ENCODE data around the gene TRPV6.

The TRPV6 gene

GRCh38 chr7:142881586-142882337 is 3.8 kb downstream of the TRPV6 start:
- TF ChIP-seq SIN3A (IDR thresholded peaks at IDR 0.05; ENCODE audit: borderline replicate concordance, insufficient read depth, low read length) (no peak), TAF1 (IDR thresholded peaks at IDR 0.05; ENCODE audit: borderline replicate concordance, insufficient read depth, low read length) (no peak), POLR2AphosphoS5 (IDR thresholded peaks at IDR 0.05; ENCODE audit: low read depth, low read length) (no peak), FOXP2 (optimal IDR thresholded peaks at IDR 0.05; ENCODE audit: borderline replicate concordance, extremely low read depth, extremely low read length, insufficient read depth) (no peak), REST (IDR thresholded peaks at IDR 0.05; ENCODE audit: insufficient read depth in 1 of 2, low read depth in 2 of 2, low read length in 2 of 2) (no peak)

GRCh38 chr7:142880876-142881505 is 4.6 kb downstream of the TRPV6 start:
- TF ChIP-seq TAF1 (IDR thresholded peaks at IDR 0.05; ENCODE audit: borderline replicate concordance, insufficient read depth, low read length) (no peak), FOXP2 (optimal IDR thresholded peaks at IDR 0.05; ENCODE audit: borderline replicate concordance, extremely low read depth, extremely low read length, insufficient read depth) (no peak), SIN3A (IDR thresholded peaks at IDR 0.05; ENCODE audit: borderline replicate concordance, insufficient read depth, low read length) (no peak), REST (IDR thresholded peaks at IDR 0.05; ENCODE audit: insufficient read depth in 1 of 2, low read depth in 2 of 2, low read length in 2 of 2) (no peak), POLR2AphosphoS5 (IDR thresholded peaks at IDR 0.05; ENCODE audit: low read depth, low read length) (no peak)

DNA sequence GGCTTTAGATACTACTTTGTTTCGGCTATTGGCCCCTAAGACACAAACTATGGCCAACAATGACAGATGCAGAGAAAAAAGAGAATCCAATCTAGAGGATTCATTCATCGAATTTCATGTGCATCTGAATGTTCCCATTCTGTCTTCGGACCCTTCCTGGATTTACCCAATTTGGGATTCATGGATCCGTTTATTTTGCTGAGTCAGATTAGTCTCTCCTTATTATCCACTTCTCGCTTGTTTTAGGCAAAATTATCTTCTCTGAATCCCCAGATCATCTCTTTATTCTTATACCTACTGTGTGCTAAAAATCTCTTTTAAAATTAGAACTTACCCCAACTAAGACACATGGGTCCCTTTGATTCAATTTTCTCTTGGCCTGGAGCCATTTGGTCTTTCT is 6.5 kb downstream of the TRPV6 start:
- TF ChIP-seq POLR2AphosphoS5 (IDR thresholded peaks at IDR 0.05; ENCODE audit: low read depth, low read length), result no peak
- TF ChIP-seq TAF1 (IDR thresholded peaks at IDR 0.05; ENCODE audit: borderline replicate concordance, insufficient read depth, low read length), result no peak
- TF ChIP-seq REST (IDR thresholded peaks at IDR 0.05; ENCODE audit: insufficient read depth in 1 of 2, low read depth in 2 of 2, low read length in 2 of 2), result no peak
- no peak for TF ChIP-seq SIN3A (IDR thresholded peaks at IDR 0.05; ENCODE audit: borderline replicate concordance, insufficient read depth, low read length)
- no peak for TF ChIP-seq FOXP2 (optimal IDR thresholded peaks at IDR 0.05; ENCODE audit: borderline replicate concordance, extremely low read depth, extremely low read length, insufficient read depth)

DNA sequence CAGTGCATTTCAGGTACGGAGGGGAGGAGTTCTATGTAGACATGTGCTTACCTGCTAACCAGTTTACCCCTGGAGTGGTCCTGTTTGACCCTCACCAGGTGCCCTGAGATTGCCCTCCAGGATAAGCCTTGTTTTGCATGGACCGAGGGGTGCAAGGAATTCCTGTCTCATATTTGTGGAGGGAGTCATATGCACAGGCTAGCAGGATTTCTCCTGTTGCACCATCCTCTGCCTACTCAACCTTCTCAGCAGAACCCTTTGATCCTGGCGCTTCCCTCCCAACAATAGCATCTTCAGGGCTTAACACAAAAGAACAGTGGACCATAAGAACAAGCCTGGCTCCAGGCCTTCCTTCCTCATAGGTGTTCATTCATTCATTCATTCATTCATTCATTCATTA is 7.2 kb downstream of the TRPV6 start:
- TF ChIP-seq POLR2AphosphoS5 (IDR thresholded peaks at IDR 0.05; ENCODE audit: low read depth, low read length), result no peak
- TF ChIP-seq FOXP2 (optimal IDR thresholded peaks at IDR 0.05; ENCODE audit: borderline replicate concordance, extremely low read depth, extremely low read length, insufficient read depth), result no peak
- no peak for TF ChIP-seq TAF1 (IDR thresholded peaks at IDR 0.05; ENCODE audit: borderline replicate concordance, insufficient read depth, low read length)
- TF ChIP-seq REST (IDR thresholded peaks at IDR 0.05; ENCODE audit: insufficient read depth in 1 of 2, low read depth in 2 of 2, low read length in 2 of 2), result no peak
- TF ChIP-seq SIN3A (IDR thresholded peaks at IDR 0.05; ENCODE audit: borderline replicate concordance, insufficient read depth, low read length), result no peak

Data from PFSK-1 (cell line).